OCI-LY3 (cell line): Measurements from ENCODE around the gene TMEM163.
"Not testable (repeated sequence)": the region's sequence is repeated elsewhere in the genome, so short reads cannot be mapped to it uniquely, and the experiment has no call there.

ENCODE experiments used
- H2AFZ ChIP-seq: fragments of 200-600, 300-600 bp; shearing (Covaris generic); 2 replicates; pipeline ENCODE4 v1.6.0; 2014; ENCODE audit warnings: antibody characterized with exemption, low read depth, low read length
- H3K27ac ChIP-seq: fragments of 200-600, 300-600 bp; sonication (generic); 2 replicates; pipeline ENCODE4 v1.5.1; 2014; ENCODE audit warnings: mild to moderate bottlenecking, low read length, moderate library complexity, mixed read lengths
- H3K27me3 ChIP-seq: fragments of 200-600, 300-600 bp; sonication (generic); 2 replicates; pipeline ENCODE4 v1.6.1; 2014; ENCODE audit warnings: low read depth, low read length, mixed read lengths
- H3K36me3 ChIP-seq: fragments of 200-600, 300-600 bp; sonication (generic); replicated peaks from 2 replicates; pipeline ENCODE3; 2014; ENCODE audit warnings: low read depth, low read length, mixed read lengths
- H3K4me1 ChIP-seq: fragments of 300-600, 200-600 bp; sonication (generic); 2 replicates; pipeline ENCODE4 v1.6.1; 2014; ENCODE audit warnings: low read length, mixed read lengths
- H3K4me2 ChIP-seq: fragments of 200-600, 300-600 bp; sonication (generic); 2 replicates; pipeline ENCODE4 v1.6.1; 2014; ENCODE audit warnings: low read length, mixed read lengths
- H3K4me3 ChIP-seq: fragments of 300-600, 200-600 bp; sonication (generic); 2 replicates; pipeline ENCODE4 v1.5.1; 2014; ENCODE audit warnings: antibody characterized with exemption, mild to moderate bottlenecking, low read length, moderate library complexity
- H3K79me2 ChIP-seq: fragments of 300-600, 200-600 bp; shearing (Covaris generic); 2 replicates; pipeline ENCODE4 v1.6.1; 2014; ENCODE audit warnings: mild to moderate bottlenecking, low read length, mixed read lengths
- H3K9ac ChIP-seq: fragments of 300-600, 200-600 bp; shearing (Covaris generic); 2 replicates; pipeline ENCODE4 v1.6.0; 2014; ENCODE audit warnings: mild to moderate bottlenecking, low read length, moderate library complexity
- H3K9me3 ChIP-seq: fragments of 200-600, 300-600 bp; shearing (Covaris generic); 2 replicates; pipeline ENCODE4 v1.6.1; 2014; ENCODE audit warnings: low read length, mixed read lengths; ENCODE audit not compliant: insufficient read depth
- H4K20me1 ChIP-seq: fragments of 200-600, 300-600 bp; sonication (generic); 2 replicates; pipeline ENCODE4 v1.6.1; 2016; ENCODE audit warnings: low read length, mixed read lengths; ENCODE audit not compliant: insufficient read depth
- EZH2phosphoT487 ChIP-seq: fragments of 200-600 bp; shearing (Covaris generic); IDR thresholded peaks from 2 replicates; pipeline ENCODE4 v1.6.1; 2018; ENCODE audit warnings: antibody characterized with exemption, mixed run types, low read depth
- TF ChIP-seq, protein P1 (sequence below): fragments of 200-600, 300-600 bp; sonication (generic); IDR thresholded peaks from 2 replicates; pipeline ENCODE4 v1.5.1; 2014; ENCODE audit warnings: antibody characterized with exemption, low read length, low read depth

The TMEM163 gene

DNA sequence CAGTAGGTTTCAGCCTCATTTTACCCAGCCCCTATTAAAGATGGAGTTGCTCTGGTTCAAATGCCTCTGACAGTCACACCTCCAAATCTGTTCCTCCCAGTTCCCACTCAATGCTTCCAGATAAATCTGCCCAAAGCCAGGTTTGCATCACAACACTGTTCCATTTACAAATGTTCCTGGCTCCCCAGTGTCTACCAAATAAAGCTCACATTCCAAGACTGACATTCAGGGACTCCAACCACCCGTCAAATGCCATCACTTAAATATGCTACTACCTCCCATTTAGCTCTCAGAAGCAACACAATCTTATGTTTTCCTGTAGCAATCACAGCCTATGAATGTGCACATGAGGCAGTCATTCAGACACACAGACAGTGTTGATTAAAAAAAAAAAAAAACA is 127.3 kb downstream of the TMEM163 start:
- no peak overlapping the region for H3K4me3 ChIP-seq
- TF ChIP-seq, protein P1, sequence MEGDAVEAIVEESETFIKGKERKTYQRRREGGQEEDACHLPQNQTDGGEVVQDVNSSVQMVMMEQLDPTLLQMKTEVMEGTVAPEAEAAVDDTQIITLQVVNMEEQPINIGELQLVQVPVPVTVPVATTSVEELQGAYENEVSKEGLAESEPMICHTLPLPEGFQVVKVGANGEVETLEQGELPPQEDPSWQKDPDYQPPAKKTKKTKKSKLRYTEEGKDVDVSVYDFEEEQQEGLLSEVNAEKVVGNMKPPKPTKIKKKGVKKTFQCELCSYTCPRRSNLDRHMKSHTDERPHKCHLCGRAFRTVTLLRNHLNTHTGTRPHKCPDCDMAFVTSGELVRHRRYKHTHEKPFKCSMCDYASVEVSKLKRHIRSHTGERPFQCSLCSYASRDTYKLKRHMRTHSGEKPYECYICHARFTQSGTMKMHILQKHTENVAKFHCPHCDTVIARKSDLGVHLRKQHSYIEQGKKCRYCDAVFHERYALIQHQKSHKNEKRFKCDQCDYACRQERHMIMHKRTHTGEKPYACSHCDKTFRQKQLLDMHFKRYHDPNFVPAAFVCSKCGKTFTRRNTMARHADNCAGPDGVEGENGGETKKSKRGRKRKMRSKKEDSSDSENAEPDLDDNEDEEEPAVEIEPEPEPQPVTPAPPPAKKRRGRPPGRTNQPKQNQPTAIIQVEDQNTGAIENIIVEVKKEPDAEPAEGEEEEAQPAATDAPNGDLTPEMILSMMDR = no peak
- no peak for TF ChIP-seq EZH2phosphoT487
- no peak overlapping the region for H2AFZ ChIP-seq
- H3K4me1 ChIP-seq = peaks cover 11% of the 10 kb centered on the region
- no peak overlapping the region for H3K27ac ChIP-seq
- H3K36me3 ChIP-seq = peaks cover 22% of the 10 kb centered on the region
- H3K9ac ChIP-seq = no peak overlapping the region
- no peaks in the 10 kb centered on the region for H4K20me1 ChIP-seq
- no peaks in the 10 kb centered on the region for H3K27me3 ChIP-seq
- peaks cover 15% of the 10 kb centered on the region for H3K9me3 ChIP-seq
- H3K4me2 ChIP-seq = no peak overlapping the region
- H3K79me2 ChIP-seq = peaks cover 12% of the 10 kb centered on the region; the same call in 1 of the 2 replicates

DNA sequence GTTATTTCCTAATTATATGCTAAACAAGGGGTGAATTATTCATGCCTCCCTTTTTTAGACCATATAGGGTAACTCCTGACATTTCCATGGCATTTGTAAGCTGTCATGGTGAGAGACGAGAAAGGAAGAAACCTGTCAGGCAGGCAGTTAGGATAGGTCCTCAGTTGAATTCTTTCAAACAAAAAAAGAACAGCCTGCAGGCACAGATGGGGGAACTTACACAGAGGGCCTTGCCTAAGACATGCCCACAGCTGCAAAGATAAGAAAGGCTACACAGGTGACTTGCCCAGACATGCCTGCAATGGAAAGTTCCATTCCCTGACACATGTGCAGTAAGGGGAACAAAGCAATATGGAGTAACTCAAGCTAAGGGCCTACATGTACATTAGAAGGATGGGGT is 128.1 kb downstream of the TMEM163 start:
- H3K4me1 ChIP-seq = peaks cover 19% of the 10 kb centered on the region
- no peak overlapping the region for H3K9ac ChIP-seq
- H3K36me3 ChIP-seq = peaks cover 27% of the 10 kb centered on the region
- H3K4me2 ChIP-seq = no peak overlapping the region
- no peaks in the 10 kb centered on the region for H3K27me3 ChIP-seq
- no peak overlapping the region for H2AFZ ChIP-seq
- H3K9me3 ChIP-seq = peaks cover 15% of the 10 kb centered on the region
- H4K20me1 ChIP-seq = no peaks in the 10 kb centered on the region
- peaks cover 19% of the 10 kb centered on the region for H3K79me2 ChIP-seq
- H3K27ac ChIP-seq = no peak overlapping the region
- no peak for TF ChIP-seq EZH2phosphoT487
- TF ChIP-seq, protein P1 = no peak
- H3K4me3 ChIP-seq = no peak overlapping the region

DNA sequence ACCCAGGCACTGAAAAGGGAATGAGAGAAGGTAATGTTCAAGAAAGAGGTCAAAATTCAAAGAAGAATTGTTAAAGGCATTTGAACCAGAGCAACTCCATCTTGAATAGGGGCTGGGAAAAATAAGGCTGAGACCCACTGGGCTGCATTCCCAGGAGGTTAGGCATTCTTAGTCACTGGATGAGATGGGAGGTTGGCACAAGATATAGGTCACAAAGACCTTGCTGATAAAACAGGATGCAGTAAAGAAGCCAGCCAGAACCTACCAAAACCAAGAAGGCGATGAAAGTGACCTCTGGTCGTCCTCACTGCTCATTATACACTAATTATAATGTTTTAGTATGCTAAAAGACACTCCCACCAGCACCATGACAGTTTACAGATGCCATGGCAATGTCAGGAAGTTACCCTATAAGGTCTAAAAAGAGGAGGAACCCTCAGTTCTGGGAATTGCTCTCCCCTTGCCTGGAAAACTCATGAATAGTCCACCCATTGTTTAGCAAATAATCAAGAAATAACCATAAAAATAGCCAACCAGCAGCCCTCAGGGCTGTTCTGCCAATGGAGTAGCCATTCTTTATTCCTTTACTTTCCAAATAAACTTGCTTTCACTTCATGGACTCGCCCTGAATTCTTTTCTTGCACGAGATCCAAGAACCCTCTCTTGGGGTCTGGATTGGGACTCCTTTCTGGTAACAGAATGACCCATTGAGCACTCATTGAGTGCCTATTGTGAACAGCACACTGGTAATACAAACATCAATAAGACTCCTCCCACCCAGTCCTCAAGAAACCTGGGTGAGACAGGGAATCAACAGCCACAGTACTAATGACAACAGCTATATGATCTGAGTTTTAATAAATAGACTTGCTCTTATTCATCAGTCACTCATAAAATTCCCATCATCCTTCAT is 129.4 kb downstream of the TMEM163 start:
- not testable (repeated sequence) for H4K20me1 ChIP-seq, H3K4me3 ChIP-seq, H3K27ac ChIP-seq, H3K9ac ChIP-seq, H3K27me3 ChIP-seq, H3K4me2 ChIP-seq, H2AFZ ChIP-seq
- Histone ChIP-seq H3K79me2 (peaks cover 25% of the 10 kb centered on the region), H3K9me3 (peaks cover 15% of the 10 kb centered on the region), H3K36me3 (peaks cover 27% of the 10 kb centered on the region), H3K4me1 (peaks cover 30% of the 10 kb centered on the region)

DNA sequence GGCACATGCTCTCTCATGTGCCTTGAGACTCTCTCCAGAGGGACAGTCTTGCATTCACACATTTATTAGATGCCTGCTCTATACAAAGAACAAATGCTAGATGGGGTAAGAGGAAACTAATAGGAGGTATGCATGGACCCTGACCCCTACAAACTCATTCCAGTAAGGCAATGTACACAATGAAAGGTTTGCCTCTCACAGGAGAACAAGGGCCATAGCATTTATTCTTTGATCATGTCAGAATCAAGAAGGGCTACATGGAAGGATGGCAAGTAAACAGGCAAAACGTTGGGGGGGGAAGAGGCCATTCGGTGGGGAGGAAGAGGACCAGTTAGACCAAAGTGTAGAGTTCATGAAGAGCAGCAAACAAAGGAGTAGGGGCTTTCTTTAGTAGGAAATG is 130.2 kb downstream of the TMEM163 start:
- no peak for TF ChIP-seq EZH2phosphoT487
- TF ChIP-seq, protein P1 = no peak

More for the DNA sequence above, 130.2 kb downstream of the TMEM163 start:
- Histone ChIP-seq H2AFZ (no peak overlapping the region), H3K4me3 (no peak overlapping the region), H3K4me1 (peaks cover 38% of the 10 kb centered on the region), H3K36me3 (peaks cover 27% of the 10 kb centered on the region), H3K79me2 (peaks cover 34% of the 10 kb centered on the region), H3K9me3 (peaks cover 15% of the 10 kb centered on the region), H3K9ac (no peak overlapping the region), H3K4me2 (no peak overlapping the region), H4K20me1 (no peaks in the 10 kb centered on the region), H3K27me3 (no peaks in the 10 kb centered on the region), H3K27ac (no peak overlapping the region)
